Measurements from ENCODE around the gene S100A13. TPM values are rescaled to one million over a fixed set of nuclear protein-coding genes. Genes with fewer than 3 reads are reported as not detected.

The S100A13 gene
- total and polyA plus RNA-seq, 10 of the 15 experiments (the other 5 are each of a cell fraction or from before 2014, with no cell fraction given), result 5.7 to 30.9 (median 9.1) TPM

GRCh38 chr1:153624965-153625611 lies 2.2 kb downstream of the S100A13 start:
- no peak overlapping the region for H3K4me2 ChIP-seq (ENCODE audit: control insufficient read depth, insufficient read depth)
- ChIA-PET RAD21 (ENCODE audit: unreplicated experiment) (no interaction called here), SMC1A (ENCODE audit: uncharacterized antibody, unreplicated experiment) (interaction anchor here (4.9 kb wide), 1 partner anchor 53 kb away, joined by 31 read pairs; no protein-coding TSS in a partner anchor), CTCF (interaction anchor here (1.0 to 2.2 kb wide), 3 partner anchors 9 to 114 kb away, joined by 3 to 8 read pairs (median 4); partner anchors contain the start of gene CHTOP), POLR2A (interaction anchor here (0.7 kb wide), 2 partner anchors 59 to 1645 kb away, joined by 3 read pairs; partner anchors contain the start of gene S100A2)
- 70% methylated on average over 10 of the region's 10 CpGs for WGBS (ENCODE audit: insufficient coverage, insufficient replicate concordance, low lambda C conversion rate, missing lambda C conversion rate)
- no peak overlapping the region for H3K4me3 ChIP-seq
- no peaks in the 10 kb centered on the region for H3K79me2 ChIP-seq (ENCODE audit: control insufficient read depth, insufficient read depth, low read length)
- ATAC-seq (no peak), FAIRE-seq (no peak), DNase-seq (ENCODE audit: low read depth, low spot score) (no peak)
- BruUV-seq (replicated peaks), result no TSS peak
- in situ Hi-C loops (cut with MboI), result no loop called here
- H3K36me3 ChIP-seq (ENCODE audit: control insufficient read depth in 2 of 2, insufficient read depth in 2 of 2, low read length in 1 of 2), result no peaks in the 10 kb centered on the region
- peaks cover 14% of the 10 kb centered on the region for H3K4me1 ChIP-seq (ENCODE audit: control insufficient read depth, insufficient read depth, low read length)
- no peak overlapping the region for H3K9ac ChIP-seq (ENCODE audit: control insufficient read depth, insufficient read depth, low read length)
- H3K9me3 ChIP-seq (replicated peaks; ENCODE audit: control insufficient read depth, insufficient read depth, low read length), result no peaks in the 10 kb centered on the region
- H2AFZ ChIP-seq (ENCODE audit: control insufficient read depth, low read depth, low read length), result no peak overlapping the region
- H3K27me3 ChIP-seq (replicated peaks in 1 of 2; ENCODE audit: control insufficient read depth in 2 of 2, insufficient read depth in 2 of 2, low read length in 1 of 2), result no peaks in the 10 kb centered on the region
- no peaks in the 10 kb centered on the region for H4K20me1 ChIP-seq (ENCODE audit: control insufficient read depth, insufficient read depth)
- intact Hi-C loops (cut with micrococcal nuclease; ENCODE audit: unreplicated experiment), result no loop called here
- TF ChIP-seq HCFC1 (IDR thresholded peaks at IDR 0.05; ENCODE audit: low read length) (no peak), MLLT1 (IDR thresholded peaks at IDR 0.05) (no peak), BCL11A (IDR thresholded peaks at IDR 0.05; ENCODE audit: low read depth, low read length) (no peak), CEBPZ (IDR thresholded peaks at IDR 0.05; ENCODE audit: low read depth, low read length) (no peak), MTA2 (IDR thresholded peaks at IDR 0.05; ENCODE audit: low read depth) (no peak), SMARCA5 (IDR thresholded peaks at IDR 0.05) (no peak), JUND (IDR thresholded peaks at IDR 0.05; ENCODE audit: low read depth, low read length) (no peak), ZNF384 (IDR thresholded peaks at IDR 0.05; ENCODE audit: borderline replicate concordance, low read depth, low read length) (no peak), NFYB (IDR thresholded peaks at IDR 0.05; ENCODE audit: insufficient read depth, low read depth, low read length) (no peak), EED (IDR thresholded peaks at IDR 0.05; ENCODE audit: low read depth) (no peak), RAD51 (IDR thresholded peaks at IDR 0.05) (no peak)
- H3K27ac ChIP-seq (ENCODE audit: control insufficient read depth, insufficient read depth), result no peak overlapping the region
